CD14-positive monocyte (primary cell): Measurements from ENCODE around the gene AASDH. TPM values are rescaled to one million over a fixed set of nuclear protein-coding genes. Genes with fewer than 3 reads are reported as not detected.

Experiments
- DNase-seq, 3 donors: peaks; one replicate each; pipeline ENCODE4 v3.0.0-alpha.2; 2011 to 2022
- H2AFZ ChIP-seq: 2 replicates; pipeline ENCODE4 v1.6.0; 2012; ENCODE audit warnings: mild to moderate bottlenecking, low read depth, low read length, inconsistent platforms; ENCODE audit not compliant: insufficient read depth, poor library complexity, severe bottlenecking
- H3K27ac ChIP-seq, 2 donors: 1 replicate in 1 of 2; 2 replicates in 1 of 2; pipeline ENCODE4 v1.5.1; 2012 to 2013; ENCODE audit warnings: low read length in 2 of 2, control low read depth in 1 of 2, inconsistent platforms in 1 of 2, low read depth in 1 of 2, mild to moderate bottlenecking in 1 of 2
- H3K27me3 ChIP-seq, 2 donors: one replicate each; pipeline versions ENCODE4 v1.6.0 to v1.6.1; 2011 to 2013; ENCODE audit warnings: low read length in 2 of 2; ENCODE audit not compliant: control insufficient read depth in 2 of 2, insufficient read depth in 2 of 2
- H3K36me3 ChIP-seq, 2 donors: replicated peaks in 1 of 2; 1 replicate in 1 of 2; 2 replicates in 1 of 2; pipeline versions ENCODE4 v1.5.1 to v1.6.1; 2012 to 2013; ENCODE audit warnings: low read length in 2 of 2, control low read depth in 1 of 2, inconsistent platforms in 1 of 2, mild to moderate bottlenecking in 1 of 2; ENCODE audit not compliant: insufficient read depth in 2 of 2, control insufficient read depth in 1 of 2
- H3K4me1 ChIP-seq, 2 donors: 1 replicate in 1 of 2; 2 replicates in 1 of 2; pipeline versions ENCODE4 v1.5.1 to v1.6.1; 2012 to 2013; ENCODE audit warnings: low read length in 2 of 2, control low read depth in 1 of 2, inconsistent platforms in 1 of 2, mild to moderate bottlenecking in 1 of 2, moderate library complexity in 1 of 2; ENCODE audit not compliant: insufficient read depth in 2 of 2, control insufficient read depth in 1 of 2
- H3K4me2 ChIP-seq: replicated peaks from 2 replicates; pipeline ENCODE3; 2012; ENCODE audit warnings: low read length, moderate library complexity, mild to moderate bottlenecking; ENCODE audit not compliant: poor library complexity, severe bottlenecking; ENCODE audit errors: extremely low read depth
- H3K4me3 ChIP-seq, 3 experiments: fragments of 200-600 bp in 1 of 3; sonication (generic) in 1 of 3; replicated peaks in 1 of 3; 1 replicate in 2 of 3; 2 replicates in 1 of 3; pipeline ENCODE4 v1.5.1; 2011 to 2013; ENCODE audit warnings: low read length in 3 of 3, mild to moderate bottlenecking in 3 of 3, control low read depth in 2 of 3, low read depth in 2 of 3, inconsistent platforms in 1 of 3, moderate library complexity in 1 of 3
- H3K79me2 ChIP-seq: 2 replicates; pipeline ENCODE4 v1.6.0; 2012; ENCODE audit warnings: mild to moderate bottlenecking, control low read depth, inconsistent platforms, low read length, moderate library complexity; ENCODE audit not compliant: insufficient read depth
- H3K9ac ChIP-seq: 2 replicates; pipeline ENCODE4 v1.6.0; 2017; ENCODE audit warnings: low read length, mild to moderate bottlenecking; ENCODE audit not compliant: insufficient read depth, poor library complexity, severe bottlenecking
- H3K9me3 ChIP-seq, 2 donors: replicated peaks in 1 of 2; 1 replicate in 1 of 2; 2 replicates in 1 of 2; pipeline versions ENCODE4 v1.5.1 to v1.6.1; 2012 to 2013; ENCODE audit warnings: low read length in 2 of 2, control low read depth in 1 of 2; ENCODE audit not compliant: control insufficient read depth in 1 of 2, insufficient read depth in 1 of 2
- H4K20me1 ChIP-seq: 2 replicates; pipeline ENCODE4 v1.6.0; 2012; ENCODE audit warnings: mild to moderate bottlenecking, low read length, control low read depth, moderate library complexity; ENCODE audit not compliant: insufficient read depth
- H3K27ac Mint-ChIP-seq, 7 donors: one replicate each; pipeline ENCODE4 v1.8.0; 2020; ENCODE audit warnings: mild to moderate bottlenecking in 7 of 7, mixed read lengths in 7 of 7, moderate library complexity in 6 of 7, inconsistent platforms in 2 of 7
- H3K27me3 Mint-ChIP-seq, 3 donors: one replicate each; pipeline ENCODE4 v1.8.0; 2021 to 2022; ENCODE audit warnings: low read depth in 3 of 3, mild to moderate bottlenecking in 3 of 3, mixed read lengths in 3 of 3, moderate library complexity in 3 of 3, inconsistent platforms in 1 of 3
- H3K36me3 Mint-ChIP-seq, 2 donors: one replicate each; pipeline ENCODE4 v1.8.0; 2020; ENCODE audit warnings: mixed read lengths in 2 of 2, inconsistent platforms in 1 of 2, mild to moderate bottlenecking in 1 of 2
- H3K4me1 Mint-ChIP-seq: one replicate; pipeline ENCODE4 v1.8.0; 2020; ENCODE audit warnings: mild to moderate bottlenecking, mixed read lengths
- H3K4me3 Mint-ChIP-seq, 2 donors: one replicate each; pipeline ENCODE4 v1.8.0; 2020; ENCODE audit warnings: mild to moderate bottlenecking in 2 of 2, mixed read lengths in 2 of 2, moderate library complexity in 1 of 2
- H3K9me3 Mint-ChIP-seq, 7 donors: one replicate each; pipeline ENCODE4 v1.8.0; 2020 to 2022; ENCODE audit warnings: mixed read lengths in 7 of 7, mild to moderate bottlenecking in 6 of 7, moderate library complexity in 6 of 7, inconsistent platforms in 2 of 7
- WGBS: methylation state at CpG from one replicate; pipeline ENCODE4 v1.1.5; 2013; ENCODE audit warnings: missing lambda C conversion rate; ENCODE audit not compliant: insufficient coverage; 5-methylcytosine and 5-hydroxymethylcytosine counted together
- intact Hi-C, 2 donors: fragments of 100-400 bp; cut with micrococcal nuclease; formaldehyde crosslinking; loops; one replicate each; pipeline versions ENCODE4 v1.15.0 to v1.15.1; 2023
- polyA plus RNA-seq, 3 donors: library from polyadenylated mRNA; depleted of rRNA in 1 of 3; unstranded in 2 of 3; stranded (reverse) in 1 of 3; fragments of 300-500 nt in 2 of 3; fragments of >200 nt in 1 of 3; fragmentation: Illumina TruSeq in 2 of 3; gene quantifications; 1 replicate in 2 of 3; 2 replicates in 1 of 3; pipeline ENCODE4 v1.2.3, GENCODE V29; 2012 to 2021
- TF ChIP-seq, protein P1 (sequence below): fragments of 200-600 bp; IDR thresholded peaks from one replicate; pipeline ENCODE4 v1.8.0; 2022; ENCODE audit warnings: antibody characterized with exemption, mild to moderate bottlenecking

AASDH gene
- polyA plus RNA-seq, 3 donors = 5.9 to 6.9 (median 6.2) TPM

DNA sequence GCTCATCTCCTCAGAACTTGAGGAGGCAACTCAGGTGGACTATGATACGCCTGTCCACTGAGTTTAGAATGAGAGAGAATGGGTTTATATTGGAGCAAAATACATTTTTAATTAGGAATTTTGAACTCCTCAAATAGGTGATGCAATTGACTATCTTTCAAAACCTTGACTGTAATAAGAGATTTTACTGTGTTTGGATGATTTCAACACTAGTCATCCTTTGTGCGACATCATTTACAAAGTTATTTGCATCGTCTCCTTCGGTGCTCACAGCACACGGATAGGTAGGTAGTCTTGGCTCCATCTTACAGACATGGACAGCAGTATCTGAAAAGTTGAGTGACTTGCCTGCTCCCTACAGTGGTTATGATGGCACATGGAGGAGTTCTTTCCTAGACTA lies 67.0 kb downstream of the AASDH start:
- Histone ChIP-seq H3K9me3 (peaks cover 0 to 9% of the 10 kb centered on the region in 2 donors), H3K4me2 (no peak overlapping the region), H3K27ac (no peak overlapping the region), H3K9ac (no peak overlapping the region), H3K27me3 (no peaks in the 10 kb centered on the region), H2AFZ (no peak overlapping the region), H3K36me3 (no peaks in the 10 kb centered on the region), H3K4me3 (no peak overlapping the region), H4K20me1 (no peaks in the 10 kb centered on the region), H3K79me2 (no peaks in the 10 kb centered on the region), H3K4me1 (no peaks in the 10 kb centered on the region)
- TF ChIP-seq, protein P1, sequence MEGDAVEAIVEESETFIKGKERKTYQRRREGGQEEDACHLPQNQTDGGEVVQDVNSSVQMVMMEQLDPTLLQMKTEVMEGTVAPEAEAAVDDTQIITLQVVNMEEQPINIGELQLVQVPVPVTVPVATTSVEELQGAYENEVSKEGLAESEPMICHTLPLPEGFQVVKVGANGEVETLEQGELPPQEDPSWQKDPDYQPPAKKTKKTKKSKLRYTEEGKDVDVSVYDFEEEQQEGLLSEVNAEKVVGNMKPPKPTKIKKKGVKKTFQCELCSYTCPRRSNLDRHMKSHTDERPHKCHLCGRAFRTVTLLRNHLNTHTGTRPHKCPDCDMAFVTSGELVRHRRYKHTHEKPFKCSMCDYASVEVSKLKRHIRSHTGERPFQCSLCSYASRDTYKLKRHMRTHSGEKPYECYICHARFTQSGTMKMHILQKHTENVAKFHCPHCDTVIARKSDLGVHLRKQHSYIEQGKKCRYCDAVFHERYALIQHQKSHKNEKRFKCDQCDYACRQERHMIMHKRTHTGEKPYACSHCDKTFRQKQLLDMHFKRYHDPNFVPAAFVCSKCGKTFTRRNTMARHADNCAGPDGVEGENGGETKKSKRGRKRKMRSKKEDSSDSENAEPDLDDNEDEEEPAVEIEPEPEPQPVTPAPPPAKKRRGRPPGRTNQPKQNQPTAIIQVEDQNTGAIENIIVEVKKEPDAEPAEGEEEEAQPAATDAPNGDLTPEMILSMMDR = no peak
- Mint-ChIP-seq H3K4me1 (no peaks in the 10 kb centered on the region), H3K27ac (no peak overlapping the region), H3K9me3 (peaks cover 5 to 10% (median 6%) of the 10 kb centered on the region in 7 donors), H3K4me3 (no peak overlapping the region), H3K36me3 (no peaks in the 10 kb centered on the region), H3K27me3 (peaks cover 0 to 2% (median 0%) of the 10 kb centered on the region in 3 donors)
- no peak for DNase-seq
- no CpG with 5 or more reads among the region's 5 CpGs for WGBS
- intact Hi-C loops = no loop called here

DNA sequence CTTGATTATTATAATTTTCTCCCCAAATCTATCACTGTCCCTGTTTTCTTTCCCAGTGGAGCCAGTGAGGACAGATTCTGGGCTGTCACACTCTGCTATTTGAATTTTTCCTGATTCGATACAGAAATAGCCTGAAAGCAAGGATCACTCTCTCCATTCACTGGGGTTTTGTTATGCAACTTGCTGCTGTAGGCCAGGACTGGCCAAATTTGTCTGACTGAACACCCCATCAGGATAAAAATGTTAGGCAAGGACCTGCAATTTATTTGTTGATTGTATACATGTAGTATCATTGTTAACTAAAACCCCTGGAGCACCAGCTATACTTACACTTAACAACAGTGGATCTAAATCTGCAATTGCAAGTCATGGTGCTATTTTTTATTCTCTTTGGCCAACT lies 68.7 kb downstream of the AASDH start:
- no peak overlapping the region for H3K9ac ChIP-seq
- no peaks in the 10 kb centered on the region for H3K79me2 ChIP-seq
- H3K36me3 Mint-ChIP-seq = no peaks in the 10 kb centered on the region
- no peak for DNase-seq
- peak overlapping the region in 1 of 7 donors; percentile 8 for H3K27ac Mint-ChIP-seq
- no peak overlapping the region for H2AFZ ChIP-seq
- no peaks in the 10 kb centered on the region for H3K4me1 ChIP-seq
- TF ChIP-seq, protein P1 = no peak
- 86% methylated on average over 1 of the region's 1 CpG for WGBS
- H3K4me2 ChIP-seq = no peak overlapping the region
- H3K27me3 Mint-ChIP-seq = peaks cover 0 to 2% (median 2%) of the 10 kb centered on the region in 3 donors
- intact Hi-C loops = no loop called here
- H3K4me3 Mint-ChIP-seq = no peak overlapping the region
- H3K9me3 ChIP-seq = peaks cover 0 to 23% of the 10 kb centered on the region in 2 donors
- H3K9me3 Mint-ChIP-seq = peaks cover 21 to 24% (median 23%) of the 10 kb centered on the region in 7 donors
- H3K4me1 Mint-ChIP-seq = no peaks in the 10 kb centered on the region
- H4K20me1 ChIP-seq = no peaks in the 10 kb centered on the region
- no peak overlapping the region for H3K27ac ChIP-seq
- no peaks in the 10 kb centered on the region for H3K36me3 ChIP-seq
- no peak overlapping the region for H3K4me3 ChIP-seq
- no peaks in the 10 kb centered on the region for H3K27me3 ChIP-seq
